ENCODE measurements around the gene DMBT1.

GRCh38 chr10:122647383-122647968, 86.9 kb downstream of the DMBT1 start:
- no peak for TF ChIP-seq CTCF (conservative IDR thresholded peaks at IDR 0.05; ENCODE audit: low read depth, low read length)
- no peak for TF ChIP-seq EZH2 (IDR thresholded peaks at IDR 0.05; ENCODE audit: low read length, unreplicated experiment)
- no peak for TF ChIP-seq EZH2phosphoT487 (IDR thresholded peaks at IDR 0.05; ENCODE audit: borderline replicate concordance, low read length)

All from PC-3 (cell line).